Vagina (tissue), 2 donors: Measurements from ENCODE around the gene ABHD2.

Experiments used
- POLR2A ChIP-seq, 2 donors: fragments of 450-650 bp; IDR thresholded peaks; one replicate each; pipeline ENCODE4 v1.6.1; 2017; ENCODE audit warnings: antibody characterized with exemption in 2 of 2, mild to moderate bottlenecking in 2 of 2, moderate library complexity in 2 of 2
- POLR2AphosphoS5 ChIP-seq, 2 donors: sonication (generic); formaldehyde crosslinking; IDR thresholded peaks; one replicate each; pipeline ENCODE4 v1.9.0; 2017; ENCODE audit warnings: antibody characterized with exemption in 2 of 2, mild to moderate bottlenecking in 2 of 2, low read depth in 1 of 2; ENCODE audit not compliant: insufficient read depth in 1 of 2

- no peak for TF ChIP-seq POLR2A (IDR thresholded peaks at IDR 0.05)
- no peak for TF ChIP-seq POLR2AphosphoS5 (IDR thresholded peaks at IDR 0.05; ENCODE audit: insufficient read depth in 1 of 2, low read depth in 1 of 2)
Measured at GRCh38 chr15:89127054-89127702, 38.9 kb downstream of the ABHD2 start.
